ENCODE results near the gene ZFYVE28.

ZFYVE28 gene

DNA sequence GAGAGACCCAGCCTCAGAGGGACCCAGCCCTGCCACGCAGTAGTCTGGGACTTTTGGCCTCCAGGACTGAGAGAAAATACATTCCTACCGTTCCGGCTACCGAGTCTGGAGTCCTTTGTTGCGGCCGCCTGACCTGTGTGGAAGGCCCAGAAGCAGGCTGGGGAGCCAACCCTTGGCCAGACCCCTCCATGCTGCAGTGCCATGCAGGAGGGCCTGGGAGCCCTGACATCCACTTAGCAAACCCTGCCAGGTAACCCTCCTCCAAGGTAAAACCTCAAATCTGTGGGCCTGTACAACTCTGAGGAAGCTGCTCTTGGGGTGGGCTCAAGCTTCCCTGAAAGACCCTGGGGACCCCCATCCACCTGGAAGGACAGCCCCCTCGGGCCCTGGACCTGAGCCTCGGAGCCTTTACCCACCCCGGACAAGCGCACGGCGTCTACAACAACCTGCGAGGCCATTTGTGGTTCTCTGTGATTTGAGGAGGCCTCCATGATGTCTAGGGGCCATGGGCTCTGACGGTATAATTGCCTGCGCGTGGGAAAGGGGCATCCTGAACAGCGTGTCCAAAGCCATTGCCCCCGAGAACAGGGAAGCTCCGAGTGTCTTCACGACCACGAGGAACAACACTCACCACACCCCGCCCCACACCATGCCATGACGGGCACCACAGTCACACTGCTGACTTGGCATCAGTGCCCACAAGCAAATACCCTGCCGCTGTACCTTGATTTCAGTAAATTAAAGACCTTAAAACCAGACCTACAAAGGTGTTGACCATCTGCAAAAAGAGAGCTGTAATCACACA, 58.7 kb downstream of the ZFYVE28 start:
- DNase-seq (ENCODE audit: low read depth) = no peak
- H3K4me3 ChIP-seq (ENCODE audit: low read depth, low read length) = no peak overlapping the region
- TF ChIP-seq, protein P1, sequence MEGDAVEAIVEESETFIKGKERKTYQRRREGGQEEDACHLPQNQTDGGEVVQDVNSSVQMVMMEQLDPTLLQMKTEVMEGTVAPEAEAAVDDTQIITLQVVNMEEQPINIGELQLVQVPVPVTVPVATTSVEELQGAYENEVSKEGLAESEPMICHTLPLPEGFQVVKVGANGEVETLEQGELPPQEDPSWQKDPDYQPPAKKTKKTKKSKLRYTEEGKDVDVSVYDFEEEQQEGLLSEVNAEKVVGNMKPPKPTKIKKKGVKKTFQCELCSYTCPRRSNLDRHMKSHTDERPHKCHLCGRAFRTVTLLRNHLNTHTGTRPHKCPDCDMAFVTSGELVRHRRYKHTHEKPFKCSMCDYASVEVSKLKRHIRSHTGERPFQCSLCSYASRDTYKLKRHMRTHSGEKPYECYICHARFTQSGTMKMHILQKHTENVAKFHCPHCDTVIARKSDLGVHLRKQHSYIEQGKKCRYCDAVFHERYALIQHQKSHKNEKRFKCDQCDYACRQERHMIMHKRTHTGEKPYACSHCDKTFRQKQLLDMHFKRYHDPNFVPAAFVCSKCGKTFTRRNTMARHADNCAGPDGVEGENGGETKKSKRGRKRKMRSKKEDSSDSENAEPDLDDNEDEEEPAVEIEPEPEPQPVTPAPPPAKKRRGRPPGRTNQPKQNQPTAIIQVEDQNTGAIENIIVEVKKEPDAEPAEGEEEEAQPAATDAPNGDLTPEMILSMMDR (IDR thresholded peaks at IDR 0.05; ENCODE audit: low read depth, low read length, missing control alignments) = no peak

DNA sequence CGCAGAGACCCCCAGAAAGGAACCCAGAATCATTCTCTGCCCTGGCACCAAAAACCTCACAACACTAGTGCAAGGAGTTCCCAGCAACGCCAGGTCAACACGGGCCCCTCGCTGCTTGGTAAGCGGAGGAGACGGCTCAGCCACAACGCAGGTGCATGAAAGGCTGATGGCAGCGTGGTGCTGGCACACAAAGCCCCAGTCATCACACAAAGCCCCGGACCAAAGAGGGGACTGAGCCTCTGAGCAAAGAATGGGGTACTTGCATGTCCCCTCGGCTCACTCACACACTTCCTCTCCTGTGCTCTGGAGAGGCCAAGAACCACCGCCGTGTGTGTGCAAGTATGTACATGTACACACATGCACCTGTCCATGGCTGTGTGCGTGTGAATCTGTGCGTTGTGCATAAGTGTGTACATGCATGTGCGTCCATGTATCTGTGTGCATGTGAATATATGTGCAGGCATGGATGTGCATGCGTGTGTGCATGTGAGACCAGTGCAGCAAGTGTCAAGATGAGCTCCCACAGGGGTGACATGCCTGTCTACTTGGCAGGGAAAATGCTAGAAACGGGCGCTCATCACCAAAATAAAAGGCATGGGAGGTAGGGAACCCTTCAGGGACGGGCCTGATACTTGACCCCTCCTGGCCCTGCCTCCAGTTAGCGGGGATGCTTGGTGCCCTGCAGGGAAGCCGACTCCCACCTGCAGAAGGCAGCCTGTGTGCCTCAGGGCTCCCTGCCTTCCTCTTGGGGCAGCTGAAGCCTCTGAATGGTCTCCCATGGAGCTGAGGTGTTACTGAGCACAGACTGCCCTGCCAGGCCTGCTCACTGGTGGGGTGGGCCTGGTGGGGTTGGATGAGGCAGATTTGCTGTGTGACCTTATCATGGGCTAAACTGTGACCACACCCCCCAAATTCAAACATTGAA, 60.4 kb downstream of the ZFYVE28 start:
- DNase-seq (ENCODE audit: low read depth) = no peak
- H3K4me3 ChIP-seq (ENCODE audit: low read depth, low read length) = no peak overlapping the region
- TF ChIP-seq, protein P1 (IDR thresholded peaks at IDR 0.05; ENCODE audit: low read depth, low read length, missing control alignments) = no peak

GRCh38 chr4:2356123-2357069, 62.0 kb downstream of the ZFYVE28 start:
- TF ChIP-seq, protein P1 (IDR thresholded peaks at IDR 0.05; ENCODE audit: low read depth, low read length, missing control alignments) = no peak
- no peak overlapping the region for H3K4me3 ChIP-seq (ENCODE audit: low read depth, low read length)
- no peak for DNase-seq (ENCODE audit: low read depth)

GRCh38 chr4:2354760-2355159, 63.7 kb downstream of the ZFYVE28 start:
- DNase-seq (ENCODE audit: low read depth) = no peak
- TF ChIP-seq, protein P1 (IDR thresholded peaks at IDR 0.05; ENCODE audit: low read depth, low read length, missing control alignments) = no peak
- no peak overlapping the region for H3K4me3 ChIP-seq (ENCODE audit: low read depth, low read length)

- TF ChIP-seq, protein P1 (IDR thresholded peaks at IDR 0.05; ENCODE audit: low read depth, low read length, missing control alignments) = peak; percentile 25
- DNase-seq (ENCODE audit: low read depth) = no peak
- no peak overlapping the region for H3K4me3 ChIP-seq (ENCODE audit: low read depth, low read length)
These were observed 64.3 kb downstream of the ZFYVE28 start for GRCh38 chr4:2354118-2354517.
